Measurements from ENCODE around the gene PIBF1.
"Not testable (repeated sequence)": the region's sequence is repeated elsewhere in the genome, so short reads cannot be mapped to it uniquely, and the experiment has no call there.

The PIBF1 gene, protein sequence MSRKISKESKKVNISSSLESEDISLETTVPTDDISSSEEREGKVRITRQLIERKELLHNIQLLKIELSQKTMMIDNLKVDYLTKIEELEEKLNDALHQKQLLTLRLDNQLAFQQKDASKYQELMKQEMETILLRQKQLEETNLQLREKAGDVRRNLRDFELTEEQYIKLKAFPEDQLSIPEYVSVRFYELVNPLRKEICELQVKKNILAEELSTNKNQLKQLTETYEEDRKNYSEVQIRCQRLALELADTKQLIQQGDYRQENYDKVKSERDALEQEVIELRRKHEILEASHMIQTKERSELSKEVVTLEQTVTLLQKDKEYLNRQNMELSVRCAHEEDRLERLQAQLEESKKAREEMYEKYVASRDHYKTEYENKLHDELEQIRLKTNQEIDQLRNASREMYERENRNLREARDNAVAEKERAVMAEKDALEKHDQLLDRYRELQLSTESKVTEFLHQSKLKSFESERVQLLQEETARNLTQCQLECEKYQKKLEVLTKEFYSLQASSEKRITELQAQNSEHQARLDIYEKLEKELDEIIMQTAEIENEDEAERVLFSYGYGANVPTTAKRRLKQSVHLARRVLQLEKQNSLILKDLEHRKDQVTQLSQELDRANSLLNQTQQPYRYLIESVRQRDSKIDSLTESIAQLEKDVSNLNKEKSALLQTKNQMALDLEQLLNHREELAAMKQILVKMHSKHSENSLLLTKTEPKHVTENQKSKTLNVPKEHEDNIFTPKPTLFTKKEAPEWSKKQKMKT

GRCh38 chr13:72781451-72782439, at the start of gene PIBF1, which contains the start of gene DIS3:
Gene PIBF1 (plus strand): TSS chr13:72782133. CDS start chr13:72783470, 1,337 bp downstream.
Gene DIS3 (minus strand): TSS chr13:72781900. CDS start chr13:72781832, 68 bp downstream.
- DNase-seq (ENCODE audit: low spot score), result peak; percentile 97

- no peak for DNase-seq (ENCODE audit: low spot score)
These were observed 44.9 kb upstream of the PIBF1 start for GRCh38 chr13:72737033-72737432.

- no peak for DNase-seq (ENCODE audit: low spot score)
These were observed 41.9 kb upstream of the PIBF1 start for GRCh38 chr13:72740015-72740414.

GRCh38 chr13:72745260-72745659, 36.7 kb upstream of the PIBF1 start:
- no peak for DNase-seq (ENCODE audit: low spot score)

DNA sequence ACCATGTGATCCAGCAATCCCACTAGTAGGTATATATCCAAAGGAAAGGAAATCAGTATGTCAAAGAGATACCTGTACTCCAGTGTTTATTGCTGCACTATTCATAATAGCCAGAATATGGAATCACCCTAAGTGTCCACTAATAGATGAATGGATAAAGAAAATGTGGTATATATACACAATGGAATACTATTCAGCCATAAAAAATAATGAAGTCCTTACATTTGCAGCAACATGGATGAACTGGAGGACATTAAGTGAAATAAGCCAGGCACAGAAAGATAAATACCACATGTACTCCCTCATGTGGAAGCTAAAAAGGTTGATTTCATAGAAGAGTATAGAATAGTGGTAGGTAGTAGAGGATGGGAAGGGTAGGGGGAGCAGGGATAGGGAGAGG, 30.7 kb upstream of the PIBF1 start:
- no peak for DNase-seq (ENCODE audit: low spot score)

GRCh38 chr13:72754111-72754510, 27.8 kb upstream of the PIBF1 start:
- no peak for DNase-seq (ENCODE audit: low spot score)

GRCh38 chr13:72757792-72758535, 24.0 kb upstream of the PIBF1 start:
- no peak for DNase-seq (ENCODE audit: low spot score)

DNA sequence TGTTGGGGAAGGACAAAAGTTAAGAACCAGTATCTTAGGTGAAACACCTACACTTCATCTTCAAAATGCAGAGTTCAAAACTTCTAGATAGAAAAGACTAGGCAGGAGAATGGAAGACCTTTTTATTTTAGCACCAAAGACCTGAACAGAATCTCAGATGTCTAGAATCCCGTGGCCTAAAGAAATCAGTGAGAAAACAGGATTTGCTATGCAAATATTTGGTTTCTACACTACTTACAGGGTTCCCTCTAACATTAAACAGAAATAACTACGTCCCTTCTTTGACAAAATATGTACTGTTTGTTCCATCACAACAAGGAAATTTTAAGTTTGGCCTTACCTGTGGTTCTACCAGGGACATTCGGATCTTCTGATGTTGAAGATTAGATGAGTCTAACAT, 21.7 kb upstream of the PIBF1 start:
- DNase-seq (ENCODE audit: low spot score), result no peak

DNA sequence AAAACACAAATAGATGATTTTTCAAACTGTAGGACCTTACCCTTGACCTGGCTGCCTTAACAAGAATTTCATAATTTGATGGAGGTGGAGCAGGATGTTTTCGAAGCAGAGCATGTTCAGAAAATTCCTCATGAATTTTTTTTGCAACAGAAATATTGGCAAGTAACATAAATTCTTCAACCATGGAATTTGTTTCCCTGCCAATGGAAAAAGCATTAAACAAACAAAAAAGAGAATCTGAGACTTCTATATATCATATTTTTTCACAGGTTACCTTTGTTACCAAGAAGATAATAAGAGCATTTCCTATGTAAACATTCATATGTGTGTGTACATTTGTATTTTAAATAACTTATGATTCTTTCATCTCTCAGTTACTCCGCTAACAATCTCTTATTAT, 18.5 kb upstream of the PIBF1 start:
- no peak for DNase-seq (ENCODE audit: low spot score)

DNA sequence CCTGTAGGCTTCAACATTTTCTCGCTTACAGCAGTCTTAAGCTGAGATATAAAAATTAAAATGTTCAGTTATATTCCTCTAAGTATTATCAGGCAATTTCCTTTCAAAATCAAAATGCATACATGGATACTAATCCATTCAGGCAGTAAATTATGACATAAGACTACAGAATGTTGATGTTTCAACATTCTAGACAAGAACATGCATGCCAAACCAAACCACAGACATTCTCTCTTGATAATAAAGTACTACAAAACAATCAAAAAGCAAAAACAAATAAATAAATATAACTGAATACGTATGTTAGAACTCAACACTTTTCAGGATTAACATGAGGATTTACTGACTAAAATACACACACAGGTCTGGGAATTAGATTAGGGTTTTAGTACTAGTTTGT, 7.9 kb upstream of the PIBF1 start:
- DNase-seq (ENCODE audit: low spot score), result no peak

DNA sequence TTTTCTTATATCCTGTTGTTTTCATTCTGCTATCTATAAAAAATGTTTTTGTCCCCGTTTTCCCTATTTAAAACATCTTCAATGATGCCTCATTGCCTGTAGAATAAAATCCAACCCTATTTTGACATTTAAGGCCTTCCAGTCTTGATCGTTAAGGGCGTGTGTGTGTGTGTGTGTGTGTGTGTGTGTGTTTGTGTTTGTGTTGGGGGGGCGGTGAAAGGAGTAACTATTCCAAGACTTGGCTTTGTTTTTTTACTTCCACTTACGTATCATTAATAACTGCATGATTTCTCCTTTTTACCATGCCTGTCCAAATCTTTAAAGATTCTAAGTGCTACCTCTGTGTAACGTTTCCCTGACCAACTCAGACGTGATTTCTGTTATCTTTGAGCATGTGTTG, 784 bp downstream of the PIBF1 start:
- DNase-seq (ENCODE audit: low spot score), result no peak

DNA sequence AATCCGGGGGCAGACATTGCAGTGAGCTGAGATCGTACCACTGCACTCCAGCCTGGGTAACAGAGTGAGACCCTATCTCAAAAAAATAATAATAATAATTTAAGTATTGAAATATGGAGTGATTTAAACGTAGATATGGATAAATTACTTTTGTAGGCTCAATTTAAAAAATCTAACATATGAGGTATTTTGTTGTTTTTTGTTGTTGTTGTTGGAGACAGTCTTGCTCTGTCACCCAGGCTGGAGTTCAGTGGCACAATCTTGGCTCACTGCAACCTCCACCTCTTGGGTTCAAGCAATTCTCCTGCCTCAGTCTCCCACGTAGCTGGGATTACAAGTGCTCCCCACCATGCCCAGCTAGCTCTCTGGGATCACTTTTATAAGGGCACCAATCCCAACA, 2.7 kb downstream of the PIBF1 start:
- DNase-seq (ENCODE audit: low spot score), result not testable (repeated sequence)

- DNase-seq (ENCODE audit: low spot score), result no peak
These were observed 6.9 kb downstream of the PIBF1 start for GRCh38 chr13:72788831-72789230.

DNA sequence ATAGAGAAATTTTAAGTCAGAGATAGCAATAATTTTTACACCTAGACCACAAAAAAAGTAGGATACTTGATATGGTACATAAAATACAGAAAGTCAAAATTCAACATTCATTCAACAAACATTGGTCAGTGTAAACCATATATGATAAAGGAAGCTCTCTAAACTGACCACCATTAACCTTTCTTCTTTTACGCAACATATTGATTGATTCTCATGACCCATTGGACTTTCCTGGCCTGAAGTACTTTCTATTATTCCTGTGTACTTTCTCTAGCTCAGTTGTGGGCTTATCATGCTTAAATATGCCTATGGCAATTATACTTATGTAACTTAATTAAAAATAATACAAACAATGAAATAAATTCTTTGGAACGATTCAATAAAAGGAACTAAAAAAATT, 10.7 kb downstream of the PIBF1 start:
- DNase-seq (ENCODE audit: low spot score), result no peak

DNA sequence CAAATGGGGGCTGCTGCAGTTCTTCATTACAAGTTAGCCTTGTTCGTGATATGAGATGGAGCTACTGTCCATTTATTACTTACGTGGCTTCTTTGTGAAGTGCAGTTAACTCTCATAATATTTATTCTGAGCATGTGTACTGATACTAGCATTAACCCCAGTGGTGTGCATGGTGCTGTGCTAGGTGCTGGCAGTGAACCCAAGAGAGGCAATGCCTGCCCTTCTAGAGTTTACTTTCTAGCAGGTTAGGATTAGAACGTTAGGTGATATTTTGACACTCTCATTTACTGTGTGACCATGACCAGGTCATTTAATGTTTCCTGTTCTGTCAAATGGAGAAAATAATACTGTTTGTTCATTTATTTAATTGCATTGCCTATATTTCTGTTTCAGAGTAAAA, 16.9 kb downstream of the PIBF1 start:
- no peak for DNase-seq (ENCODE audit: low spot score)

- DNase-seq (ENCODE audit: low spot score), result no peak
These were observed 22.4 kb downstream of the PIBF1 start for GRCh38 chr13:72804301-72804700.

DNA sequence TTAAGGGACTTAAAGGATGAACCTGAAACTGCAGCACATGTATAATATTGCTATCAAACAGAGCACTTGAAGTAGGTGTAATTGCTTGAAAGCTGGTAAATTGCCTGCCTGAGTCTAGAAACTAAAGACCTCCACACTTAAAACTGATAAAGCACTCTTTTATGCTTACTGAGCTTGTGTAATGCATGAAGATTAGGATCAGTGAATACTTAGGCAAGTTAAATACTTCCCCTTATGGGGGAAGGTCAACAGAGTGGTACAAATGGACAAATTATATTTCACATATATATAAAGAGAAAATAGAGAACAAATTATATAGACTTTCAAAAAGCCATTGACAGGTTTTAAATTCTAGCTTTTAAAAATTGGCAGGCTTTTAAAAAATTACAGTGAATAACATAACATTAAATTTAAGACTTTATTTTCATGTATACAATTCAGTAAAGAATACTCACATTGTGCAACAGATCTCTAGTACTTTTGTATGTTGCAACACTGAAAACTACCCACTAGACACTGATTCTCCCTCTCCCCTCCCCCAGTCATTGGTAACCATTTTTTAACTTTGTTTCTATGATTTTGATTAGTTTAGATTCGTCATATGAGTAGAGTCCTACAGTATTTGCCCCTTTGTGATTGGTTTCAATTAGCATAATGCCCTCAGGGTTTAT, 23.9 kb downstream of the PIBF1 start:
- DNase-seq (ENCODE audit: low spot score), result no peak

DNA sequence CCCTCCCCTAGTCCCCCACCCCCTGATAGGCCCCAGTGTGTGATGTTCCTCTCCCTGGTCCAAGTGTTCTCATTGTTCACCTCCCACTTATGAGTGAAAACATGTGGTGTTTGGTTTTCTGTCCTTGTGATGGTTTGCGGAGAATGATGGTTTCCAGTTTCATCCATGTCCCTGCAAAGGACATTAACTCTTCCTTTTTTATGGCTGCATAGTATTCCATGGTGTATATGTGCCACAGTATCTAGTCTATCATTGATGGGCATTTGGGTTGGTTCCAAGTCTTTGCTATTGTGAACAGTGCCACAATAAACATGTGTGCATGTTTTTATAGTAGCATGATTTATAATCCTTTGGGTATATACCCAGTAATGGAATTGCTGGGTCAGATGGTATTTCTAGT, 24.6 kb downstream of the PIBF1 start:
- DNase-seq (ENCODE audit: low spot score), result not testable (repeated sequence)

- DNase-seq (ENCODE audit: low spot score), result peak; percentile 6
These were observed 27.1 kb downstream of the PIBF1 start for GRCh38 chr13:72808917-72809500.

DNA sequence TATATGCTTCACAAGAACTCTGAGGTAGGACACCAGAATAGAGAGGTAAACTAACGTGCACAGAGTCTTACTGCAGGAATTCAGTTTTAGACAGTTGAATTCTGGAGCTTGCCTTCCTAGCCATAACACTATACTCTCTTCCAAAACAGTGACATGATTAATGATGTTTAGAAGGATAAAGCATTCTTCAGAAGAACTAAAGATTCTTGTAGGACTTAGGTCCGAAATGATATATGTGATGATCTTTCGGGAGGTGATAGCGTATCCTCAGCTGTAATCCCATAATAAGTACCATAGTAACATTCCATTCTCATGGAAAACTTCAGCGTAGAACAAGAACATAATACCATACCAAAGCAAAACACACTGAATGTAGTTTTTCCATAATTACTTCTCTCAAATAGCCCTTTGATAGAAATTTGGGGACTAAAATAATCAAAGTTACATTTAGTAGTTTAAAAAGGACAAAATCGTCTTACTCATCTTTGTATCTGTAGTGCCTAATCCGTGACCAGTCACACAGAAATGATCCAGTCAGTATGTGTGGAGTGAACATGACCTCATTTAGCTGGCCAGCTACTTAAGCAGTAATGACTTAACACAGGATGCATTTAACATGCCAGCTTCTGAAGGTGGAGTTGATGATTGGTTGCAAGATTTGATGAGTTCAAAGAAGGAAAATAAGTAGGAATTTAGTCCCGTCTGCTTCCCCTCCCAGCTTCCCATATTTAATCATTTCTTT, 38.4 kb downstream of the PIBF1 start:
- DNase-seq (ENCODE audit: low spot score), result no peak

Data from kidney capillary endothelial cell (primary cell).